HFF-Myc (cell line): Measurements from ENCODE around the gene DDX59.

Source experiments
- DNase-seq: peaks from one replicate; pipeline ENCODE4 v3.0.0-alpha.2; 2011; ENCODE audit warnings: low read depth; ENCODE audit errors: extremely low read depth
- H3K4me3 ChIP-seq: replicated peaks from 2 replicates; pipeline ENCODE4 v1.5.1; 2011; ENCODE audit warnings: low read depth, mild to moderate bottlenecking, control low read depth, low read length
- TF ChIP-seq, protein P1 (sequence below): IDR thresholded peaks from 2 replicates; pipeline ENCODE4 v1.5.1; 2012; ENCODE audit warnings: mild to moderate bottlenecking, low read depth, low read length, control low read depth; ENCODE audit errors: missing control alignments

Gene DDX59

DNA sequence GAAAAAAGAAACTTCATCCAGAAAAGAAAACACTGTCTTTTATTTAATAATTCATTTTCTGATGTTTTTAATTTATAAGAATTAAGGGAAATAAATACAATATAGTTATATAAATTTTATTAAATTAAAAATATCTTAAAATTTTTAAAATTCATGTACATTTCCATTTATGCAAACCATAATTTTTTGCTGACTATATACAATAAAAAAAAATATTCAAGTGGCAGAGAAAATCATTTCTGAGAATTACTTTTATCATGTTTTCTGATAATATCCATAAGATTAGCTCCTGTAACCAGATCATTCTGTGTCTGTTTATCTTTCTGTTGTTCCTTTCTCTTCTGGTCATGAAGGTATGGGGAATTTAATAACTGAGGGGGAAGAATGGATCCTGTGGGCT is 25.7 kb downstream of the DDX59 start:
- H3K4me3 ChIP-seq, result no peak overlapping the region
- DNase-seq, result no peak
- TF ChIP-seq, protein P1, sequence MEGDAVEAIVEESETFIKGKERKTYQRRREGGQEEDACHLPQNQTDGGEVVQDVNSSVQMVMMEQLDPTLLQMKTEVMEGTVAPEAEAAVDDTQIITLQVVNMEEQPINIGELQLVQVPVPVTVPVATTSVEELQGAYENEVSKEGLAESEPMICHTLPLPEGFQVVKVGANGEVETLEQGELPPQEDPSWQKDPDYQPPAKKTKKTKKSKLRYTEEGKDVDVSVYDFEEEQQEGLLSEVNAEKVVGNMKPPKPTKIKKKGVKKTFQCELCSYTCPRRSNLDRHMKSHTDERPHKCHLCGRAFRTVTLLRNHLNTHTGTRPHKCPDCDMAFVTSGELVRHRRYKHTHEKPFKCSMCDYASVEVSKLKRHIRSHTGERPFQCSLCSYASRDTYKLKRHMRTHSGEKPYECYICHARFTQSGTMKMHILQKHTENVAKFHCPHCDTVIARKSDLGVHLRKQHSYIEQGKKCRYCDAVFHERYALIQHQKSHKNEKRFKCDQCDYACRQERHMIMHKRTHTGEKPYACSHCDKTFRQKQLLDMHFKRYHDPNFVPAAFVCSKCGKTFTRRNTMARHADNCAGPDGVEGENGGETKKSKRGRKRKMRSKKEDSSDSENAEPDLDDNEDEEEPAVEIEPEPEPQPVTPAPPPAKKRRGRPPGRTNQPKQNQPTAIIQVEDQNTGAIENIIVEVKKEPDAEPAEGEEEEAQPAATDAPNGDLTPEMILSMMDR, result no peak

- TF ChIP-seq, protein P1, result no peak
- no peak for DNase-seq
Observed at GRCh38 chr1:200642481-200642880, 27.2 kb downstream of the DDX59 start.

GRCh38 chr1:200640963-200641401 is 28.7 kb downstream of the DDX59 start:
- no peak overlapping the region for H3K4me3 ChIP-seq
- DNase-seq, result no peak
- TF ChIP-seq, protein P1, result no peak

More at GRCh38 chr1:200642481-200642880, 27.2 kb downstream of the DDX59 start:
- no peak overlapping the region for H3K4me3 ChIP-seq

- no peak overlapping the region for H3K4me3 ChIP-seq
- TF ChIP-seq, protein P1, result no peak
- no peak for DNase-seq
Observed at GRCh38 chr1:200640373-200640962, 29.2 kb downstream of the DDX59 start.

DNA sequence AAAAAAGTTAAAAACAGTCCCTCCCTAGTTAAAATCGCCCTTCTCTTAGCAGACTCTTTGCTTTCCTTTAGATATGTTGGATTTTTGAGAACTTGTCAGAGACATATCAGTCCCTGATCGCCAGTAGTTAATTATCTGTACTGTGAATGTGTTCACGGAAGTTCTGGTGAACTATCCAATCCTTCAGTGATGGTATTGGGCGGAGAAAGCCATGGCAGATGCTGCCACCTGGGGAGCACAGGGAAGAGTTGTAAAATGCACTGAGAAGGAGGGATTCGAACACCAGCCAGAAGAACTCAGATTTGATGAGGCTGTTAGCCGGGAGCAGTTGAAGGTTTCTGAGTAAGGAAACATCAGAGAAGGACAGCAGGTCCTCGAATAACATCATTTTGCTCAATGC is 31.6 kb downstream of the DDX59 start:
- TF ChIP-seq, protein P1, result no peak

DNA sequence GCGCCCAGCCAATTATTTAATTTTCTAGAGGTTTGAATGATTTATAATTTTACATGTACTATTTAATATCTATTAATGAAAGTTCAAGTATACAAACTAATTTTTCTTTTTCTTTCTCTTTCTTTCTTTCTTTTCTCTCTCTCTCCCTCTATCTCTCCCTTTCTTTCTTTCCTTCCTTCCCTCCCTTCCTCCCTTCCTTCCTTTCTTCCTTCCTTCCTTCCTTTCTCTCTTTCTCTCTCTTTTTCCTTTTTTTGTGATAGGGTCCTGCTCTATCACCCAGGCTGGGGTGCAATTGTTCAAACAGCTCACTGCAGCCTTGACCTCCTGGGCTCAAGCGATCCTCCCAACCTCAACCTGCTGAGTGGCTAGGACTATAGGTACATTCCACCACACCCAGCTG is 33.0 kb downstream of the DDX59 start:
- TF ChIP-seq, protein P1, result no peak
- H3K4me3 ChIP-seq, result no peak overlapping the region
- no peak for DNase-seq

More for the DNA sequence above, 31.6 kb downstream of the DDX59 start:
- H3K4me3 ChIP-seq, result no peak overlapping the region
- no peak for DNase-seq
